GM19025 (cell line): Measurements from ENCODE around the gene LDHAL6B.
"Not testable (repeated sequence)": the region's sequence is repeated elsewhere in the genome, so short reads cannot be mapped to it uniquely, and the experiment has no call there.

ENCODE experiments used
- ATAC-seq: cut with Tn5 transposase; IDR thresholded peaks from one replicate; pipeline ENCODE4 v1.9.1; 2021; ENCODE audit warnings: mild to moderate bottlenecking, low read depth, moderate library complexity; ENCODE audit not compliant: unreplicated experiment

LDHAL6B gene

DNA sequence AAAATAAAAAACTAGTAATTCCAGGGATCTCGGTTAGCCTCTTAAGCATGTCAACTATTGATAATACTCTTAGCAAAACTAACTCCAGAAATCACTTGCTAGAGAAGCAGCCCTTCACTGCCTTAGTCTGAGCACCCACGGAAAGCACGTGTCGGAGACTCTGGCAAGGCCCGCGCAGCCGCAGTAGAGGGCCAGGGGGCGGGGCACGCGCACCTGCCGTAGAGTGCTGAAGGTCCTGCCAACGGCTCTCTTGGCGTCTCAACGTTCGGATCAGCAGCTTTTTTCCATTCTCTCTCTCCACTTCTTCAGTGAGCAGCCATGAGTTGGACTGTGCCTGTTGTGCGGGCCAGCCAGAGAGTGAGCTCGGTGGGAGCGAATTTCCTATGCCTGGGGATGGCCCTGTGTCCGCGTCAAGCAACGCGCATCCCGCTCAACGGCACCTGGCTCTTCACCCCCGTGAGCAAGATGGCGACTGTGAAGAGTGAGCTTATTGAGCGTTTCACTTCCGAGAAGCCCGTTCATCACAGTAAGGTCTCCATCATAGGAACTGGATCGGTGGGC is at the start of gene LDHAL6B:
Gene LDHAL6B, plus strand, starts transcription at position 221 of the 561 bp plus-strand sequence. Its CDS starts 98 bp downstream, at position 319.
- ATAC-seq: no peak

DNA sequence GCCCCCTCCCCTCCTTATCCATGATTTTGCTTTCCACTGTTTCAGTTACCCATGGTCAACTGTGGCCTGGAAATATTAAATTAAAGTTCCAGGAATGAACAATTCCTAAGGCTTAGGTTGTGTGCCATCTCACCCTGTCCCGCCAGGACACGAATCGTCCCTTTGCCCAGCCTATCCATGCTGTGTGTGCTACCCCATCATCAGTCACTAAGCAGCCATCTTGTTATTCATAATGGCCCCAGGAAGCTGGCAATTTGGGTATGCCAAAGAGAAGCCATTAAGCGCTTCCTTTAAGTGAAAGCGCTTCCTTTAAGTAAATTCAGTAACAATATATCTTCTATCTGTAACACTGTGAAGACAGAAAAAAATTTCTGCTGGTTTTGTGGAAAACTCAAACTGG is 49.2 kb upstream of the LDHAL6B start:
- no peak for ATAC-seq

GRCh38 chr15:59157840-59158700 is 48.6 kb upstream of the LDHAL6B start:
- ATAC-seq: no peak

DNA sequence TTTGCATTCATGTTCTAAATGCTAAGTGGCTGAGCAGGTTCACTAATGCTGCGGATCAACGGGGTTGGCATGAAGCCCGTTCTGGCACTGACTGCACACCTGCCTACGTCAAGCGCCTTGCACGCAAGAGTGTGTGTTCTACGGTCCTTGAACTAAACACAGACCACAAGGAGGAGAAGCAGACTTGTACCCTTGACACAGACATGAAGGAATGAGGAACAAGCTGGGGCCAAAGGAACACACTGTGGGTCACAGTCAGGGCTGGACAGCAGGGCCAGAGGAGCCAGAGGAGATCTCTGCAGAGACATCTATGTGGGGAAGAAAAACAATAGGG is 48.0 kb upstream of the LDHAL6B start:
- ATAC-seq: no peak

DNA sequence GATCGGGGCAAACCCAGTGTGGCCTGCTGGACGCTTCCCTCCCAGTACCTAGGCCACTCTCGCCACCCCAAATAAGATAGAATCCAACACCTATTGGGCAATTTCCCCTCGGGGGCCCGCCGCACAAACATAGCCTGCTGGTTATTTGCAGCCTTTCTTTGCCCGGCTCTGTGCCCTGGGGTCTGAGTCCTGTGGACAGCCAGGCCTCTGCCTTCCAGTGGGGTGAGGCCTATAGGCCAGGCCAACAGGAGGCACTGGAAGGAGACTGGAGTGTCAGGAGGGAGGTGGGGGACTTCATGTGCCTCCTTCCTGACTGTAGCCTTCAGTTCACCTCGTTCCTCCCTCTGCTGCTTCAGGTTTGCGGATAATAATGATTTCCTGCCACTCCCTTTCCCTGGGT is 47.4 kb upstream of the LDHAL6B start:
- no peak for ATAC-seq

DNA sequence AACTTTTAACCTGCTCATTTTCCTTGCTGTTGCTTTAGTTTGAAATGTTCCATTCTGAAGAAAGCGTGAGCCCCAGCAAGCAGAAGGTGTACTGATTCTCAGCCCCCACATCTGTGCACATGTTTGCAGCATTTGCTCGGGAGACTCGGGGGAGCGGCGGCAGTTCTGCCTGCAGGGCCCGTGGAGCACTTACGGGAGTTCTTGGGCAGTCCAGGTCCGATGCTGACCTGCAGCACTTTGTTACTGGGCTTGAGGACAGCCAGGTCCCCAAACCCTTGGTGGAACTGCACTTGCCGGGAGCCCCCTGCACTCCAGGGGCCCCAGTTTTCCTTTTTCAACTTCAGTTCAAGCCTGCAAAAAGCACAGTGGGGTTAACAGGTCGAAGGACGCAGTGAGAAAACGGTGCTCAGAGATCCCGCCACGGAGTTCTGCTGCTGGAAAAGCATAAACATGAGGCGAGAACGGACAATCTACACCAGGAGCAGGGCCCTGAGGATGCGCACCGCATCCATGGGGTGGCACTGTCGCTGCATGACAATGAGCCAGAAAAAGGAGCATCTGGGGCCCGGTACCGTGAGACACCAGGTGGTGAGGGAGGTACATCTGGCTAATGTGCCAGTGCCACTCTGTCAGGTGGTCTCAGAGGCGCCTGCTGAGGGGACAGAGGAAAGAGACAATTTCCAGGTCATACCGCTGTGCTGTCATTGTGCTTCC is 45.6 kb upstream of the LDHAL6B start:
- no peak for ATAC-seq

DNA sequence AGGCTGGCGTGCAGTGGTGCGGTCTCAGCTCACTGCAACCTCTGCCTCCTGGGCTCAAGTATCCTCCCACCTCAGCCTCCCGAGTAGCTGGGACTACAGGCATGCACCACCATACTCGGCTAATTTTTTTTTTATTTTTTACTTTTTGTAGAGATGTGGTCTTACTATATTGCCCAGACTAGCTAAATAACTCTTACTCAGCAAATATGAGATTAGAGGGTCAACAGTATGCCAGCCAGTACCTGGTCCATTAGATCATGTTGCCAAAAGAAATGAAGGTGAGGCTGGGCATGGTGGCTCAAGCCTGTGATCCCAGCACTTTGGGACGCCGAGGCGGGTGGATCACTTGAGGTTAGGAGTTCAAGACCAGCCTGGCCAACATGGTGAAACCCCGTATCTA is 44.6 kb upstream of the LDHAL6B start:
- not testable (repeated sequence) for ATAC-seq

DNA sequence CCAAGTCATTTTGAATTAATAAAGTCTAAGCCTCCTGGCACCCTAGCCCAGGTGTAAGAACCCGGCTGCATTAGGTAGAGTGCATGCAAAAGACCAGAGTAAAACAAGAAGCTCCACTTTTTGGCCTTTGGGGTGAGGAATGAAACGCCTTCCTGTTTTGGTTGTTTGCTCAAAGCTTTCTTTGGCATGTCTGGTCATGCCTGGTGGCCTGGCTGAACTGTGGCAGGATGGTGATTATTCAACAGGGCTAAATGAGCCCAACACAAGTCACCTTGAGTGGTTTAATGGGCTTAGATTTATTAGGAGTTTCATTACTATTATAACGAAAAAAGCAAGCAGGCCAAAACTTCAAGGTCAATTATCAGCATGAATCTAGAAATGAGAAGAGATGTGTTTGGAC is 40.9 kb upstream of the LDHAL6B start:
- no peak for ATAC-seq

DNA sequence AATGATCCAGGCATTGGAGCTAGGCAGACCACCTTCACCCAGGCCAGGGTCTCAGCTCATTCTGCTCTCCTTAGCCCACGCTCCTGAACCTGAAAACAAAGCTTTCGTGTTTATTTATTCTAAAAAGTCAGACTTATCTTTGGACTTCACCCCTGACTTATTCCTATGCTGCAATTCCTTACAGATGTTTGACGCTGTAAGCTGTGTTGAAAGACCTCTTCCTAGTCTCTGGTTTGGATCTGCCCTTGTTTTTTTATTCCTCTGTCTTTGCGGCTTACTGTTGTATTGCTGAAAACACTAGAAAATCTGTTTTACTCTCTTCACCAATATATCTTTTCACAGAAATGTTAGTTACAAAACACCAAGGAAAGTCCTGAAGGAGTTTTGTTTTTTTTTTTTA is 40.5 kb upstream of the LDHAL6B start:
- no peak for ATAC-seq

GRCh38 chr15:59166601-59167265 is 39.9 kb upstream of the LDHAL6B start:
- no peak for ATAC-seq

GRCh38 chr15:59168536-59168935 is 38.1 kb upstream of the LDHAL6B start:
- no peak for ATAC-seq

DNA sequence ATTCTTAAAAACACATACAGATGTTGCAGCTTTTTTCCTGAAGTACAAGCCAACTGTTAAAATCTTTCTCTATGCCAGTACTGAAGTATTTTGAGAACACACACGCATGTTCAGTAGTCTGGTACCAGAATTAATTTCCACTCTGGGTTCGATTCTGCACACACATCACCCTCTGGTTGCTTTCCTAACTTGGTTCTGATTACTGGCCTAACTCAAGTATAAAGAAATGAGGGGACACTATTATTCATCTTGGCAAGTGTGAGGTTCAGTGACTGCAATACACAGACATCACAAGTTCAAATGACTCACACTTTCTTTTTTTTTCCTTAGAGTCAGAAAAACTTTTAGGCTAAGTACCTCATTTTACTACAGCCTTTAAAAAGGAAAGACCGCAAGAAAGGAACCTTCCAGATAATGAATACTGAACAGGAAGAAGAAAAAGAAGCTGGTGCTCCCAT is 37.4 kb upstream of the LDHAL6B start:
- no peak for ATAC-seq

GRCh38 chr15:59170295-59171066 is 36.2 kb upstream of the LDHAL6B start:
- ATAC-seq: no peak

DNA sequence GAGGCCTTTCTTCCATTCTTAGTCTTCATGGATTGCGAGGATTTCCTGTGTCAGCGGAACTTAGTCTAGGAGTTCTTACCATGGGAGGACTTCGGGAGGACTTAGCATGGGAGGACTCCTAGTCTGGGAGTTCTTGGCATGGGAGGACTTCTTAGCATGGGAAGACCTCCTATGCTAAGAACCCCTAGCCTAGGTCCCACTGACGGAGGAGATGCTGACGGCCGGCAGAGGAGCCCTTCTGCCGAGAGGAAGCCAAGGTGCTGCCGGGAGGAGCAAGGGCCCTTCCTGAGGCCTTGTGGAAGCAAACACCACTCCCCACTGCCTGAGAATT is 35.6 kb upstream of the LDHAL6B start:
- ATAC-seq: no peak

GRCh38 chr15:59172289-59172901 is 34.2 kb upstream of the LDHAL6B start:
- ATAC-seq: no peak

GRCh38 chr15:59173194-59173593 is 33.4 kb upstream of the LDHAL6B start:
- ATAC-seq: no peak

DNA sequence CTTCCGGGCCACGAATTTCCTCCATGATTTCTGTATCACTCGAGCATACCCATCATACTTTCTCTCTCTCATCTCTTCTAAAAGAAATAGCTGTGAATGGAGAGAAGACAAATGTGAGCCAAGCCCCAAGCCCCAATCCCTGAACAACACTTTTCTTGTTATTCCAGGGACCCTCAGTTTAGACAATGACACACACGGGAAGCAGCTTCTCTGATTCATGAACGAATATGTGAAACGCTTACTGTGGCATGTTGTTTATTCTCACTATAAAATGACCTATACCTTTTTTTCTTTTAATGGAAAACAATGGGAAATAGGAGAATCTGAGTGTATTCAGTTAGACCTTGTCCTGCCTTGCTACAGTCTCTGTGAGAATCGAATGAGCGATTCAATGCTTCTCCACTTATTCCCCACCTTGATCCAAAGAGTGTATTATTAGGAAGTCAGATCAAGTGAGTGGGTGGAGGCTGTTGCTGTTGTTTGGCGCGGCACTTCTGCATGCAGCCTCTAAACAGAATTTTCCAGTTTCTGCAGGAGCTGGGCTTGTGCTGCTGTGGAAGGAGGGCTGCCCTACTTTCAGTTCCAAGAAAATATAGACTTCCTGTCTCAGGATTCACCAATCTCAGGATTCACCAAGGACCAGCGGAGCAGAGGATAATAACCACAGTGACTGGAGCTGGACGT is 32.4 kb upstream of the LDHAL6B start:
- no peak for ATAC-seq

GRCh38 chr15:59174835-59175831 is 31.5 kb upstream of the LDHAL6B start:
- peak; percentile 74 for ATAC-seq
